HUES6 (cell line): ENCODE measurements around the gene PWWP2B.

ENCODE experiments used
- H3K27ac ChIP-seq: 2 replicates; pipeline ENCODE4 v1.7.0; 2013; ENCODE audit warnings: low read depth, mild to moderate bottlenecking, low read length, inconsistent platforms
- H3K27me3 ChIP-seq: 2 replicates; pipeline ENCODE4 v1.6.1; 2013; ENCODE audit warnings: low read length; ENCODE audit not compliant: control insufficient read depth, insufficient read depth
- H3K36me3 ChIP-seq: 2 replicates; pipeline ENCODE4 v1.6.1; 2013; ENCODE audit warnings: low read length; ENCODE audit not compliant: control insufficient read depth, insufficient read depth
- H3K4me1 ChIP-seq: 2 replicates; pipeline ENCODE4 v1.6.1; 2013; ENCODE audit warnings: low read length; ENCODE audit not compliant: control insufficient read depth, insufficient read depth
- H3K4me3 ChIP-seq: 2 replicates; pipeline ENCODE4 v1.5.1; 2013; ENCODE audit warnings: low read depth, low read length
- H3K9ac ChIP-seq: one replicate; pipeline ENCODE4 v1.6.1; 2013; ENCODE audit warnings: mild to moderate bottlenecking, low read length
- H3K9me3 ChIP-seq: 2 replicates; pipeline ENCODE4 v1.6.1; 2013; ENCODE audit warnings: low read depth, low read length; ENCODE audit not compliant: control insufficient read depth, insufficient read depth

Gene PWWP2B

GRCh38 chr10:132452651-132453469 lies 55.9 kb downstream of the PWWP2B start:
- no peaks in the 10 kb centered on the region for H3K9me3 ChIP-seq
- peaks cover 9% of the 10 kb centered on the region; the same call in 1 of the 2 replicates for H3K27me3 ChIP-seq
- H3K9ac ChIP-seq, result no peak overlapping the region
- H3K4me1 ChIP-seq, result peaks cover 29% of the 10 kb centered on the region
- peak overlapping the region; percentile 45 for H3K4me3 ChIP-seq
- no peaks in the 10 kb centered on the region for H3K36me3 ChIP-seq
- no peak overlapping the region for H3K27ac ChIP-seq

GRCh38 chr10:132453470-132453861 lies 56.5 kb downstream of the PWWP2B start:
- Histone ChIP-seq H3K36me3 (no peaks in the 10 kb centered on the region), H3K9ac (no peak overlapping the region), H3K4me3 (peak overlapping the region; percentile 41), H3K27me3 (peaks cover 9% of the 10 kb centered on the region; the same call in 1 of the 2 replicates), H3K4me1 (peaks cover 24% of the 10 kb centered on the region), H3K27ac (no peak overlapping the region), H3K9me3 (no peaks in the 10 kb centered on the region)

- no peaks in the 10 kb centered on the region for H3K9me3 ChIP-seq
- H3K27ac ChIP-seq, result no peak overlapping the region
- no peaks in the 10 kb centered on the region for H3K36me3 ChIP-seq
- peaks cover 20% of the 10 kb centered on the region for H3K4me1 ChIP-seq
- H3K9ac ChIP-seq, result no peak overlapping the region
- H3K27me3 ChIP-seq, result peaks cover 19% of the 10 kb centered on the region; the same call in 1 of the 2 replicates
- no peak overlapping the region for H3K4me3 ChIP-seq
Observed at GRCh38 chr10:132454296-132455198, 57.5 kb downstream of the PWWP2B start.

GRCh38 chr10:132455441-132455971 lies 58.5 kb downstream of the PWWP2B start:
- H3K4me1 ChIP-seq, result peaks cover 17% of the 10 kb centered on the region
- H3K27ac ChIP-seq, result no peak overlapping the region
- peaks cover 20% of the 10 kb centered on the region; the same call in 1 of the 2 replicates for H3K27me3 ChIP-seq
- no peak overlapping the region for H3K4me3 ChIP-seq
- H3K9ac ChIP-seq, result no peak overlapping the region
- no peaks in the 10 kb centered on the region for H3K9me3 ChIP-seq
- no peaks in the 10 kb centered on the region for H3K36me3 ChIP-seq

- no peak overlapping the region for H3K9ac ChIP-seq
- H3K4me3 ChIP-seq, result no peak overlapping the region
- no peaks in the 10 kb centered on the region for H3K9me3 ChIP-seq
- peaks cover 20% of the 10 kb centered on the region; the same call in 1 of the 2 replicates for H3K27me3 ChIP-seq
- no peak overlapping the region for H3K27ac ChIP-seq
- H3K4me1 ChIP-seq, result peaks cover 12% of the 10 kb centered on the region
- H3K36me3 ChIP-seq, result no peaks in the 10 kb centered on the region
Observed at GRCh38 chr10:132455986-132456847, 59.2 kb downstream of the PWWP2B start.

GRCh38 chr10:132456881-132457280 lies 59.9 kb downstream of the PWWP2B start:
- peaks cover 20% of the 10 kb centered on the region; the same call in 1 of the 2 replicates for H3K27me3 ChIP-seq
- H3K36me3 ChIP-seq, result no peaks in the 10 kb centered on the region
- no peaks in the 10 kb centered on the region for H3K9me3 ChIP-seq
- no peak overlapping the region for H3K9ac ChIP-seq
- H3K4me3 ChIP-seq, result no peak overlapping the region
- H3K27ac ChIP-seq, result no peak overlapping the region
- peaks cover 7% of the 10 kb centered on the region for H3K4me1 ChIP-seq

GRCh38 chr10:132457328-132458070 lies 60.5 kb downstream of the PWWP2B start:
- H3K4me1 ChIP-seq, result peaks cover 3% of the 10 kb centered on the region
- no peak overlapping the region for H3K4me3 ChIP-seq
- H3K9ac ChIP-seq, result no peak overlapping the region
- H3K9me3 ChIP-seq, result no peaks in the 10 kb centered on the region
- H3K27ac ChIP-seq, result no peak overlapping the region
- peaks cover 20% of the 10 kb centered on the region; the same call in 1 of the 2 replicates for H3K27me3 ChIP-seq
- H3K36me3 ChIP-seq, result no peaks in the 10 kb centered on the region

- peaks cover 3% of the 10 kb centered on the region for H3K4me1 ChIP-seq
- no peak overlapping the region for H3K4me3 ChIP-seq
- H3K36me3 ChIP-seq, result no peaks in the 10 kb centered on the region
- peaks cover 20% of the 10 kb centered on the region; the same call in 1 of the 2 replicates for H3K27me3 ChIP-seq
- H3K27ac ChIP-seq, result no peak overlapping the region
- H3K9ac ChIP-seq, result no peak overlapping the region
- H3K9me3 ChIP-seq, result no peaks in the 10 kb centered on the region
Observed at GRCh38 chr10:132458071-132458585, 61.1 kb downstream of the PWWP2B start.

GRCh38 chr10:132458586-132459300 lies 61.7 kb downstream of the PWWP2B start:
- Histone ChIP-seq H3K27me3 (peaks cover 18% of the 10 kb centered on the region; the same call in 1 of the 2 replicates), H3K36me3 (no peaks in the 10 kb centered on the region), H3K4me3 (no peak overlapping the region), H3K27ac (no peak overlapping the region), H3K9me3 (no peaks in the 10 kb centered on the region), H3K4me1 (no peaks in the 10 kb centered on the region), H3K9ac (no peak overlapping the region)
